Ishikawa (cell line): Measurements from ENCODE around the gene AP4E1.

Experiments
- CEBPB ChIP-seq: IDR thresholded peaks from 2 replicates; pipeline ENCODE4 v1.6.1; 2012
- CREB1 ChIP-seq: IDR thresholded peaks from 2 replicates; pipeline ENCODE4 v1.6.1; 2012; ENCODE audit warnings: low read depth
- EGR1 ChIP-seq: IDR thresholded peaks from 2 replicates; pipeline ENCODE4 v1.6.1; 2012
- MAX ChIP-seq: IDR thresholded peaks from 2 replicates; pipeline ENCODE4 v1.6.1; 2012
- NFIC ChIP-seq: IDR thresholded peaks from 2 replicates; pipeline ENCODE4 v1.6.1; 2012
- RAD21 ChIP-seq: IDR thresholded peaks from 2 replicates; pipeline ENCODE4 v1.6.1; 2012; ENCODE audit warnings: low read depth
- REST ChIP-seq: IDR thresholded peaks from 2 replicates; pipeline ENCODE4 v1.6.1; 2012; ENCODE audit warnings: low read depth, mild to moderate bottlenecking
- TAF1 ChIP-seq: IDR thresholded peaks from 2 replicates; pipeline ENCODE4 v1.6.1; 2012; ENCODE audit warnings: low read depth, mild to moderate bottlenecking
- YY1 ChIP-seq: IDR thresholded peaks from 2 replicates; pipeline ENCODE4 v1.6.1; 2012; ENCODE audit warnings: low read depth
- ZBTB7A ChIP-seq: IDR thresholded peaks from 2 replicates; pipeline ENCODE4 v1.6.1; 2012; ENCODE audit warnings: low read depth

GRCh38 chr15:50876260-50876988, 32.1 kb upstream of the AP4E1 start:
- no peak for TF ChIP-seq NFIC
- no peak for TF ChIP-seq MAX
- TF ChIP-seq RAD21, result no peak
- no peak for TF ChIP-seq TAF1
- no peak for TF ChIP-seq CREB1
- no peak for TF ChIP-seq REST
- no peak for TF ChIP-seq YY1
- TF ChIP-seq CEBPB, result no peak
- TF ChIP-seq ZBTB7A, result no peak
- no peak for TF ChIP-seq EGR1
